Thyroid gland (tissue), 4 donors: ENCODE measurements around the gene GRIPAP1.

Experiments used
- POLR2A ChIP-seq, 2 donors: fragments of 450-650 bp; IDR thresholded peaks; one replicate each; pipeline ENCODE4 v1.6.1; 2017; ENCODE audit warnings: antibody characterized with exemption in 2 of 2, mild to moderate bottlenecking in 2 of 2, moderate library complexity in 1 of 2
- TF ChIP-seq, protein P1 (sequence below), 6 experiments: fragments of 200-600 bp in 3 of 6; fragments of 450-650 bp in 3 of 6; sonication (generic) in 3 of 6; IDR thresholded peaks; one replicate each; pipeline ENCODE4 v1.5.1; 2016 to 2019; ENCODE audit warnings: antibody characterized with exemption in 6 of 6, mild to moderate bottlenecking in 2 of 6, inconsistent platforms in 1 of 6, moderate library complexity in 1 of 6

DNA sequence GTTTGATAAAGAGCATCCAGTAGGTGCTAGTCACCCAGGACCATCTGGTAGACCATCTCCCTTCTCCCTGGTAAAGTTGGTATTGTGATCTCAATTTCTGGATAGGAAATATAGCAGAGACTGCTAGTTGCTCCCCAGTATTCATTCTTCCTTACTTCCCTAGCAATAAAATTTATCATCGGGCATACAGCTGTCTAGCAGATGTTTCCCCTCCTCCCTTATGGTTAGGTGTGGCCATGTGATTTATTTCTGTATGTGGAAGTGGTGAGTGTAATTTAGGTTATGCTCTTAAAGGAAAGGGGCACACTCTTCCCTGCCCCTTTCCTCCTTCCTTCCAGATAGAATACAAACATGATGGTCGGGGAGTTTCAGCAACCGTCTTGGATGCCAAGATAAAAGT, 18.2 kb downstream of the GRIPAP1 start:
- TF ChIP-seq, protein P1, sequence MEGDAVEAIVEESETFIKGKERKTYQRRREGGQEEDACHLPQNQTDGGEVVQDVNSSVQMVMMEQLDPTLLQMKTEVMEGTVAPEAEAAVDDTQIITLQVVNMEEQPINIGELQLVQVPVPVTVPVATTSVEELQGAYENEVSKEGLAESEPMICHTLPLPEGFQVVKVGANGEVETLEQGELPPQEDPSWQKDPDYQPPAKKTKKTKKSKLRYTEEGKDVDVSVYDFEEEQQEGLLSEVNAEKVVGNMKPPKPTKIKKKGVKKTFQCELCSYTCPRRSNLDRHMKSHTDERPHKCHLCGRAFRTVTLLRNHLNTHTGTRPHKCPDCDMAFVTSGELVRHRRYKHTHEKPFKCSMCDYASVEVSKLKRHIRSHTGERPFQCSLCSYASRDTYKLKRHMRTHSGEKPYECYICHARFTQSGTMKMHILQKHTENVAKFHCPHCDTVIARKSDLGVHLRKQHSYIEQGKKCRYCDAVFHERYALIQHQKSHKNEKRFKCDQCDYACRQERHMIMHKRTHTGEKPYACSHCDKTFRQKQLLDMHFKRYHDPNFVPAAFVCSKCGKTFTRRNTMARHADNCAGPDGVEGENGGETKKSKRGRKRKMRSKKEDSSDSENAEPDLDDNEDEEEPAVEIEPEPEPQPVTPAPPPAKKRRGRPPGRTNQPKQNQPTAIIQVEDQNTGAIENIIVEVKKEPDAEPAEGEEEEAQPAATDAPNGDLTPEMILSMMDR (IDR thresholded peaks at IDR 0.05), result no peak
- no peak for TF ChIP-seq POLR2A (IDR thresholded peaks at IDR 0.05)
